Keratinocyte (primary cell): ENCODE data around the gene CREB1. TPM values are rescaled to one million over a fixed set of nuclear protein-coding genes. Genes with fewer than 3 reads are reported as not detected.
A peak's percentile ranks its signal among the peaks of the same experiment; 100 is the strongest.

Experiments
- DNase-seq: peaks from one replicate; pipeline ENCODE4 v3.0.0-alpha.2; 2011; ENCODE audit warnings: low read depth, missing footprints, low spot score
- FAIRE-seq: peaks from 2 replicates; lab custom pipeline; 2011; peaks lifted over from hg19 to GRCh38; lab: Jason Lieb, UNC
- H2AFZ ChIP-seq: 2 replicates; pipeline ENCODE4 v1.6.0; 2012; ENCODE audit warnings: low read length, control low read depth, inconsistent platforms; ENCODE audit not compliant: control insufficient read depth
- H3K27ac ChIP-seq: 2 replicates; pipeline ENCODE4 v1.5.1; 2011; ENCODE audit warnings: low read length; ENCODE audit not compliant: control insufficient read depth, insufficient read depth
- H3K27me3 ChIP-seq: 3 replicates; pipeline ENCODE4 v1.6.0; 2011; ENCODE audit warnings: low read length; ENCODE audit not compliant: control insufficient read depth, insufficient read depth; ENCODE audit errors: extremely low read depth
- H3K36me3 ChIP-seq, 2 experiments: 2 replicates in 1 of 2; 3 replicates in 1 of 2; pipeline ENCODE4 v1.5.1; 2011; ENCODE audit warnings: low read length in 2 of 2, mild to moderate bottlenecking in 1 of 2; ENCODE audit not compliant: control insufficient read depth in 2 of 2, insufficient read depth in 2 of 2; ENCODE audit errors: extremely low read depth in 1 of 2
- H3K4me1 ChIP-seq: 3 replicates; pipeline ENCODE4 v1.5.1; 2011; ENCODE audit warnings: low read length; ENCODE audit not compliant: control insufficient read depth, insufficient read depth; ENCODE audit errors: extremely low read depth
- H3K4me2 ChIP-seq: 3 replicates; pipeline ENCODE4 v1.6.0; 2011; ENCODE audit warnings: low read depth, low read length; ENCODE audit not compliant: control insufficient read depth, insufficient read depth; ENCODE audit errors: extremely low read depth
- H3K4me3 ChIP-seq, 3 experiments: fragments of 200-600 bp in 1 of 3; sonication (generic) in 1 of 3; 2 replicates in 2 of 3; 3 replicates in 1 of 3; pipeline ENCODE4 v1.5.1; 2011 to 2016; ENCODE audit warnings: low read length in 3 of 3, mild to moderate bottlenecking in 3 of 3, control low read depth in 2 of 3, inconsistent platforms in 1 of 3, low read depth in 1 of 3, mixed read lengths in 1 of 3, mixed run types in 1 of 3, moderate library complexity in 1 of 3; ENCODE audit not compliant: control insufficient read depth in 2 of 3, insufficient read depth in 2 of 3; ENCODE audit errors: extremely low read depth in 1 of 3
- H3K79me2 ChIP-seq: 2 replicates; pipeline ENCODE4 v1.6.0; 2012; ENCODE audit warnings: low read length; ENCODE audit not compliant: control insufficient read depth, insufficient read depth
- H3K9ac ChIP-seq: 3 replicates; pipeline ENCODE4 v1.6.0; 2011; ENCODE audit warnings: low read length; ENCODE audit not compliant: control insufficient read depth, insufficient read depth; ENCODE audit errors: extremely low read depth
- H3K9me1 ChIP-seq: 3 replicates; pipeline ENCODE4 v1.6.0; 2011; ENCODE audit warnings: low read length; ENCODE audit not compliant: control insufficient read depth, insufficient read depth; ENCODE audit errors: extremely low read depth
- H3K9me3 ChIP-seq: 2 replicates; pipeline ENCODE4 v1.5.1; 2012; ENCODE audit warnings: low read depth, low read length; ENCODE audit not compliant: control insufficient read depth
- H4K20me1 ChIP-seq: 3 replicates; pipeline ENCODE4 v1.6.0; 2011; ENCODE audit warnings: low read length; ENCODE audit not compliant: control insufficient read depth, insufficient read depth; ENCODE audit errors: extremely low read depth
- CTCF ChIP-seq, 3 experiments: IDR thresholded peaks in 1 of 3; conservative IDR thresholded peaks in 1 of 3; optimal IDR thresholded peaks in 1 of 3; 2 replicates in 2 of 3; 3 replicates in 1 of 3; pipeline versions ENCODE3 to v1.5.1; 2011; ENCODE audit warnings: low read length in 3 of 3, mild to moderate bottlenecking in 3 of 3, moderate library complexity in 2 of 3, control low read depth in 1 of 3, inconsistent platforms in 1 of 3; ENCODE audit not compliant: insufficient read depth in 2 of 3; ENCODE audit errors: extremely low read depth in 1 of 3
- EZH2 ChIP-seq: IDR thresholded peaks from one replicate; pipeline ENCODE4 v1.6.1; 2012; ENCODE audit warnings: inconsistent platforms, mild to moderate bottlenecking, low read length, moderate library complexity
- dilution Hi-C: fragments of 300-500 bp; cut with MboI; formaldehyde crosslinking; loops from one replicate; pipeline ENCODE4 v1.7.0; 2020; ENCODE audit warnings: low sequenced_read_pairs; ENCODE audit not compliant: extremely low pct_ligation_motif_present
- polyA plus RNA-seq, 5 experiments: library from polyadenylated mRNA; depleted of rRNA in 3 of 5; stranded (reverse) in 3 of 5; stranded (forward) in 1 of 5; unstranded in 1 of 5; fragments of >200 nt; gene quantifications; 1 replicate in 1 of 5; 2 replicates in 3 of 5; 3 replicates in 1 of 5; pipeline versions ENCODE4 v1.2.1 to v1.2.3, GENCODE V29; 2011 to 2012; ENCODE audit warnings: missing spikeins in 2 of 5, low read depth in 1 of 5, low replicate concordance in 1 of 5

The CREB1 gene
- polyA plus RNA-seq, 1 donor (not counting 4 experiments of a cell fraction or from before 2014, with no cell fraction given), result 38.9 TPM

DNA sequence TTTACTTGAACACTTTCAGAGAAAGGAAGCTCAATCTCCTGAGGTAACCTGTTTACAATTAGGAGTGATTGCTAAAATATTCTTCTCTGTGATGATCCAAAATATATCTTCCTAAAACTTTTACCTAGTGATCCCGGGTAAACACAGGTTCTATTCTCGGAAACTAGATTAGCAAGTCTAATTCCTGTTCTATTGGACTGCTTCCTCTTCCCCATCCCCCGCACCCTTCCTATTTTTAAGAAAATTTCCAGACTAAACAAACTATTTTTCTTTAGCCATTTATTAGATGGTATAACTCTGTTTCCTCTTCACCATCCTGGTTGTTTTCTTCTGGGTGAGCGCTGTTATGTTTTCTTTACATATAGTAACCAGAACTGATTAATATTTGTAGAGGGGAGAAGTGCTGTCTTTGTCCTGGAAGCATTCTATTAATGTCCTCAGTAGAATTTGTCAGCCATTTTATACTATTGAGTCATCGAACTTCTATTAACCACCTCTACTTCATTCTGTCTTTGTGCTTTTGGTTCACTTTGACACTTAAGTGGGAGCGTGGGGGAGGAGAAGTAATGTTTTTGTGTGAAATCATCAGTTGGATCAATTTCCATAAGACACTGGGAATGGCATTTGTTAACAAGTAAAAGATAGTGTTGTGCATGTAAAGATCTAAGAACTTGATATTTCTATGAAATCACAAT, 31.8 kb downstream of the CREB1 start:
- dilution Hi-C loops, result no loop called here
- Histone ChIP-seq H3K9me3 (no peaks in the 10 kb centered on the region), H3K4me2 (no peak overlapping the region), H3K27me3 (no peaks in the 10 kb centered on the region), H3K27ac (no peak overlapping the region), H4K20me1 (no peaks in the 10 kb centered on the region), H2AFZ (no peak overlapping the region), H3K9me1 (no peaks in the 10 kb centered on the region), H3K79me2 (no peaks in the 10 kb centered on the region), H3K4me1 (no peaks in the 10 kb centered on the region), H3K4me3 (no peak overlapping the region), H3K9ac (no peak overlapping the region), H3K36me3 (peaks cover 12 to 30% of the 10 kb centered on the region in 2 experiments)
- TF ChIP-seq CTCF (optimal IDR thresholded peaks at IDR 0.05 in 1 of 3, IDR thresholded peaks at IDR 0.05 in 1 of 3, conservative IDR thresholded peaks at IDR 0.05 in 1 of 3; ENCODE audit: extremely low read depth in 1 of 3, insufficient read depth in 2 of 3, low read length in 3 of 3), result no peak
- TF ChIP-seq EZH2, result no peak
- DNase-seq (no peak), FAIRE-seq (no peak)

GRCh38 chr2:207565736-207566500, 36.2 kb downstream of the CREB1 start:
- dilution Hi-C loops, result no loop called here
- H3K9ac ChIP-seq, result no peak overlapping the region
- H3K9me3 ChIP-seq, result no peaks in the 10 kb centered on the region
- no peaks in the 10 kb centered on the region for H3K4me1 ChIP-seq
- H3K27ac ChIP-seq, result no peak overlapping the region
- no peak overlapping the region for H3K4me3 ChIP-seq
- H2AFZ ChIP-seq, result no peak overlapping the region
- H3K79me2 ChIP-seq, result no peaks in the 10 kb centered on the region
- peak; percentile 13 for FAIRE-seq
- no peak for DNase-seq
- no peaks in the 10 kb centered on the region for H3K9me1 ChIP-seq
- H3K4me2 ChIP-seq, result no peak overlapping the region
- no peaks in the 10 kb centered on the region for H3K27me3 ChIP-seq
- H3K36me3 ChIP-seq, result peaks cover 12 to 18% of the 10 kb centered on the region in 2 experiments
- no peaks in the 10 kb centered on the region for H4K20me1 ChIP-seq
- TF ChIP-seq EZH2 (no peak), CTCF (optimal IDR thresholded peaks at IDR 0.05 in 1 of 3, IDR thresholded peaks at IDR 0.05 in 1 of 3, conservative IDR thresholded peaks at IDR 0.05 in 1 of 3; ENCODE audit: extremely low read depth in 1 of 3, insufficient read depth in 2 of 3, low read length in 3 of 3) (no peak)
